Measurements from ENCODE around the gene RAPH1.

GRCh38 chr2:203379156-203379555 lies 155.9 kb downstream of the RAPH1 start:
- TF ChIP-seq FOS (IDR thresholded peaks at IDR 0.05; ENCODE audit: extremely low read depth, insufficient read length) (no peak), GABPA (tag; conservative IDR thresholded peaks at IDR 0.05; ENCODE audit: low read depth) (no peak), FOXA1 (IDR thresholded peaks at IDR 0.05; ENCODE audit: borderline replicate concordance) (no peak), HDAC1 (IDR thresholded peaks at IDR 0.05) (no peak), MYC (IDR thresholded peaks at IDR 0.05; ENCODE audit: low read depth, low read length) (no peak), MYC (CRISPR knock-in tag; IDR thresholded peaks at IDR 0.05; ENCODE audit: borderline replicate concordance, low read depth) (no peak), GABPB1 (CRISPR knock-in tag; IDR thresholded peaks at IDR 0.05) (no peak), CTCF (IDR thresholded peaks at IDR 0.05 in 2 of 3, conservative IDR thresholded peaks at IDR 0.05 in 1 of 3; ENCODE audit: insufficient read depth in 2 of 3, low read depth in 1 of 3, low read length in 3 of 3) (no peak), WHSC1 (IDR thresholded peaks at IDR 0.05; ENCODE audit: low read length) (no peak), ZBTB43 (CRISPR knock-in tag; IDR thresholded peaks at IDR 0.05) (no peak), EWSR1 (IDR thresholded peaks at IDR 0.05; ENCODE audit: borderline replicate concordance, low read depth, partially characterized antibody) (no peak), HLTF (IDR thresholded peaks at IDR 0.05) (no peak)
- TF ChIP-seq, protein P1, sequence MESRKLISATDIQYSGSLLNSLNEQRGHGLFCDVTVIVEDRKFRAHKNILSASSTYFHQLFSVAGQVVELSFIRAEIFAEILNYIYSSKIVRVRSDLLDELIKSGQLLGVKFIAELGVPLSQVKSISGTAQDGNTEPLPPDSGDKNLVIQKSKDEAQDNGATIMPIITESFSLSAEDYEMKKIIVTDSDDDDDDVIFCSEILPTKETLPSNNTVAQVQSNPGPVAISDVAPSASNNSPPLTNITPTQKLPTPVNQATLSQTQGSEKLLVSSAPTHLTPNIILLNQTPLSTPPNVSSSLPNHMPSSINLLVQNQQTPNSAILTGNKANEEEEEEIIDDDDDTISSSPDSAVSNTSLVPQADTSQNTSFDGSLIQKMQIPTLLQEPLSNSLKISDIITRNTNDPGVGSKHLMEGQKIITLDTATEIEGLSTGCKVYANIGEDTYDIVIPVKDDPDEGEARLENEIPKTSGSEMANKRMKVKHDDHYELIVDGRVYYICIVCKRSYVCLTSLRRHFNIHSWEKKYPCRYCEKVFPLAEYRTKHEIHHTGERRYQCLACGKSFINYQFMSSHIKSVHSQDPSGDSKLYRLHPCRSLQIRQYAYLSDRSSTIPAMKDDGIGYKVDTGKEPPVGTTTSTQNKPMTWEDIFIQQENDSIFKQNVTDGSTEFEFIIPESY (CRISPR knock-in tag; IDR thresholded peaks at IDR 0.05) = no peak

Measured in K562 (cell line).